GM19324 (cell line): ENCODE results near the gene KMT2E.

Experiments
- ATAC-seq: cut with Tn5 transposase; IDR thresholded peaks from one replicate; pipeline ENCODE4 v1.9.1; 2021; ENCODE audit warnings: mild to moderate bottlenecking, moderate library complexity; ENCODE audit not compliant: unreplicated experiment, low FRiP score

KMT2E gene

DNA sequence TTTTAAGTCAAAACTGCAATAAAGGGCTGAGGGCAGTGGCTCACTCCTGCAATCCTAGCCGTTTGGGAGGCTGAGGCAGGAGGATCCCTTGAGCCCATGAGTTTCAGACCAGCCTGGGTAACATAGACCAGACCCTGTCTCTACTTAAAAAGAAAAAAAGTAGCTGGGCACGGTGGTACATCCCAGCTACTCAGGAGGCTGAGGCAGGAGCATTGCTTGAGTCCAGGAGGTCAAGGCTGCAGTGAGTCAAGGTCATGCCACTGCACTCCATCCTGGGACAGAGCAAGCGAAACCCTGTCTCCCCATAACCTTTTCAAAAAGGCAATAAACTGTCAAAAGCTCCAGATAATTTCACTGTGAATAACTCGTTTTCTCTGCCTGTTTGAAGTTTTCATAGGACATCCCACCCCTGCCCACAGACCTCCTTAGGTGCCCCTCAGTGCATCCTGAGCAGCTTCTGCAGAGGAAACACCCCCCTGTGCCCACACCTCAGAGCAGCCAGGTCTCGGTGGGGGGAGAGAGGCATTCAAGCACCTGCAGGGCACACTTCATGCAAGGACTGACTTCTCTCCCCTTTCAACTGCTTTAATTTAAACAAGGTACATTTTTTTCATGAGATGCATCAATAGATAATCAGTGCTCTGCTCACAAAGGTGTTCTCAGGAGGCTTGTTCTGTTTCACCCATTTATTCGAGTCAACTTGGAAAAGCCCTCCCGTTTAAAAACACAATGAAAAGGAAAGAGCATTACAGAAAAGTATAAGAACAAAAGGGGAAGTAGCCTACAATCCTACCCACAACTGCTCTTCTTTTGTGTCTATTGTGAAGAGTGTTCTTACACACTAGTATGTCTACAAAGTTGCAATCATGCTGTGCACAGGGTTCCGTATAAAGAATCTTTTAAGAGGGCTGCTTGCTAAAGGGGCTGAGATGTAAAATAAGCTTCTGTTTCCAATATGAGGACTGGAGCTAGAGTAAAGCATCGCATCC, 104.9 kb downstream of the KMT2E start:
- ATAC-seq = no peak

DNA sequence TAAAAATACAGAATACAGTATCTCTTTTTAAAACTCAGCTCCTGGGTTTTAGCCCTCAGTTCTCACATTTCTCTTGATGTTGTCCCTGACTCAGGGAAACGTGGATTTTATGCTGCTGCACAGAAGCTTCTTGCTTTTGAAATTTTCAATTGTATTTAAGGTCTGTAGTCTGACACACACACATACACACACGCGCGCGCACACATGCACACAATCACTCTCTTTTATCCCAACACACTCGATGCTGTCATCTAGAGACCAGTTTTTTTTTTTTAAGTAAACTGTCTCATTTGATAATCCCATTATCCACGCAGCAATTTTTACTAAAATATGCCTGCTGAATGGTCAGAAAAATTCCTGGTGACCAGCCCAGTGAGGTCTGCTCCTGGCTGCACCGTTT, 108.6 kb downstream of the KMT2E start:
- ATAC-seq = no peak

DNA sequence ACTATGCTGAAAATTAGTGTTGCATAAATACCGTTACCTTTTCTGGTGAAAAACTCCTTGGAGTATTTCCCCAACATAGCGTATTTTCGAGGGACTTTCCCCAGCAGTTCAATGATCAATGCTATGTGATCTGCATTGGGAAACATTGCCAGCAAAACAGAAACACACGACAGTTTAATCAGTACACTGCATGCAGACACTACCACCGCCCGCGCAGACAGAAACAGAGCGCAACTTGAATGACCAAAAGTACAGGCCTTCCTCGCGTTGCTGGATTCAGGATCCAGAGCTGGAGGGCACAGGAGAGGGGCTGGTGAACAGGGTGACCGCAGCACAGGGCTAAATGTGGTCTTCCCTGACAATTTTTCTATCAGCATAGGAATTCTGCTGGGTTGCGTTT, 111.7 kb downstream of the KMT2E start:
- ATAC-seq = no peak

DNA sequence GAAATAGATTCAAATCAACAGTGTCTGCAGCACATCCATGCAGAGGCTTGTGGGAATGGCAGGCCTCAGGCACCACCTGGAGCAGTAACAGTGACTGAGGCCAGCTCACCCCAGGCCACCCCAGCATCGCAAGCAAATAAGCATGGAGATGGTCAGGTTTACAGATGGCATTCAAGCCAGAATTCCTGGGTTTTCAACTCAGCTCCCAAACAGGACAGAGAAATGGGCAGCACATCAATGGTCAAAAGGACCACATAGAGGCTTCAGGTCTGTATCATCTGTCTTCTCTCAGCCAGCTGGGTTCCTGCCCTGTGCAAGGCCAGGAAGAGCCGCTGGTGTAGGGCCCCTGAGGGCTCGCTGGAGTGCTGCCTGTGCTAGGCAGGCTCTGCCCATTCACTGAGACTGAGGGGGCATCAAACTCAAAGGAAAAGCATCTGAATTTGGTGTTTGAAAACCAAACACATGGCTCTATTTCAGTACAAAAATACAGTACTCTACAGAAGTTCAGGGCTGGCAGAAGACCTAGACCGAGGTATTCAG, 112.5 kb downstream of the KMT2E start:
- no peak for ATAC-seq

DNA sequence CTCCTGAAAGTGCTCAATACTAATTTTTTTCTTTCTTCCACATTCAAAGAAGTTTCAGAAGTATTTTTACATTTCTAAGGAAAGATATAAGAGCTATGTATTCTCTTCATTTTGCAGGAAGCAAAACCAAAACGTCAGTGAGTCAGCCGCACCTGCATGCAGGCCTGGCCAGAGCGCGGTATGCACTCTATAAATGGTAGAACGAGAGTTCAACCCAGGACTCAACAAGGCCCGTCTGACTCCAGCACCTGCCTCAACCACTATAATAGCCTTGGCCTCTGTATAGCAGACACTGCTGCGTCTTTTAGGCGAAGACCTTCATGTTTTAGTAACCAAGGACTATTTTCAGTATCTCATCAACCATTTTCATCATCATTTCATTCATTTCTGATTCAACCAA, 113.2 kb downstream of the KMT2E start:
- no peak for ATAC-seq

DNA sequence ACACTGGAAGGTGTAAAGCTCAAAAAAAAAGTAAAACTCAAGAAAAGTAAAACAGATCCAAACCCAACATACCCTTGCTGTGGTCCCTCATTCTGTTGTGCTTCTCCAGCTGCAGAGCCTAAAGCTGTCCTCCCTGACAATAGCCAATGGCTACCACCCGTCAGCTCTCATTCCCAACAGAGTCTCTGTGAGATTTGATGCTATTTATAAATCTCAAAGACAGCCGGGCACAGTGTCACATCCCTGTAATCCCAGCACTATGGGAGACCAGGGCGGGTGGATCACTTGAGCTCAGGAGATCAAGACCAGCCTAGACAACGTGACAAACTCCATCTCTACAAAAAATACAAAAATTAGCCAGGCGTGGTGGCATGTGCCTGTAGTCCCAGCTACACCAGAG, 116.0 kb downstream of the KMT2E start:
- ATAC-seq = no peak

DNA sequence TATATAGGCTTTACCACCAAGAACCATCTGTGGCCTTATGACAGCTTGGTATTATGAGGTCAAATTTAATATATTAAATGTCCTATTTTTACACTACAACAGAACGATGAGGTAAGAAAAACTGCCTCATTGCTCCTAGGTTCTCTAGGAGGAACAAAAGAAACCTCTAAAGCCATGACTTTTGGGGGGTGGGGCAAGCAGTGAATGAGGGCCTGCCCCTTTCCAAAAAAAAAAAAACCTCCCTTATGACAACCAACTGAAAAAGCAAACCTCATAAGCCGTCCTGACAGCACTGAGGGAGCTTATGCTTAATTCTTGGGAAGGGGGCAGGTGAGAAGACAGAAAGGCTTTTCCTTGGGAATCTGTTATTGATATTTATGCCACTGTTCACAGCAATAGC, 116.6 kb downstream of the KMT2E start:
- no peak for ATAC-seq

DNA sequence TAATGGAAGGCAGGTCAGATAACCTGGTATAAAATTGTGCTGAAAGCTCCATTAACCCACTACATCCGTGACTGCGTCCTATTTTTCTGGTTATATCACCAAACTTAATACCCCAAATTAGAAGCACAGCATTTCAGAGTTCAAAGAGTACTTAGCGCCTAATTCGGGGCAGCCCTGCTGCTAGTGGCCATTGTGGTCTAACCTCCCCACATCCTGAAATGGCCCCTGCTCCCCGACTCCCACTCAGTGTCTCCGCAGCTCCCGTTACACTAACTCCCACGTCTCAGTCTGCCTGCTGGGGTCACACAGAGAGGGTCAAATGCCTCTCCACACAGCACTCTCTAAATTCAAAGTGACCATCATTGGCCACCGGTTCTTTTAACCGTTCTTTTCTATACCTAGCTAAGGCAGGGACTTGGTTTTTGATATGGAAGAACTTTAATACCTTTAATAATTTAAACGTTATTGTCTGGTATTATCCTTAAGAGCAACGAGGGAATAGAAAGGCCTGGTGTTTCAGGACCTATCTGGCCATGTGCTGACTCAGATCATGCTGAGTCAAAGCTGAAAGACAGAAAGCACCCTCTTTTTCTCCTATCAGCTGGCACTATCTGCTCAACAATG, 117.1 kb downstream of the KMT2E start:
- no peak for ATAC-seq

DNA sequence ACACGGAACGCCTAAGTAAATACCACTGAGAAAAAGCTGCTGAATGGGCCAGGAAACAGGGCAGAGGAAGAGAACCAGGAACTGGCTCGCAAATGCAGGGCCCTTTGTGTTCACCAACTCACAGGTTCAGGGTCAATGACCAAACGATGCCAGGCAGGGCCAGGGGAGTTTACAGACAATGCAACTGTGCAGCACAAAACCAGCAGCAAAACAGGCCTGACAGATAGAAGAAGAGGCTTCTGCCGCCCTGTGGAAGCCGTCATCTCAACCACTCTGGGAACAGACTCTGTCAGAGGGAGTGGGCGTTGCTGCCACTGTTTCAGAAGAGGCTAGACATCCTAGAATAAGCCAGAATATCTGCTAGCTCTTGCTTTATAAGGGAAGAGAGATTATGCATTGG, 117.9 kb downstream of the KMT2E start:
- no peak for ATAC-seq

DNA sequence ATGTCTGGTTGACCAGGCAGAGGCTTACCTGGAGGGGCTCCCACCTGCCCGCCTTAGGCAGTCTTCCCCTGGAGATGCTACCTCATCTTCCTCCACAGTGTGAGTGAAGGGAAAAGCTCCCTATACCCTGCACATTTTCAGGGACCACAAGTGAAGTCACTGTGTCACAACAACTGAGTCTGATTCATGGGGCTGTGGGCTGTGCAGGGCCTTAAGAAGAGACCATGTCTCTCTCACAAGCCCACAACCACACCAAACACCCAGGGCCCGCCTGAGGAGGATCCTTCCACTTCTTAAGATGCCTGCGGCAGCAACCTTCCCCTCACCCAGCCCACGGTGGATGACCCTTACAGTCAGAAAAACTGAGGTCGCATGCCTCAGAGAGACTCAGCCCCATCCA, 118.3 kb downstream of the KMT2E start:
- no peak for ATAC-seq

DNA sequence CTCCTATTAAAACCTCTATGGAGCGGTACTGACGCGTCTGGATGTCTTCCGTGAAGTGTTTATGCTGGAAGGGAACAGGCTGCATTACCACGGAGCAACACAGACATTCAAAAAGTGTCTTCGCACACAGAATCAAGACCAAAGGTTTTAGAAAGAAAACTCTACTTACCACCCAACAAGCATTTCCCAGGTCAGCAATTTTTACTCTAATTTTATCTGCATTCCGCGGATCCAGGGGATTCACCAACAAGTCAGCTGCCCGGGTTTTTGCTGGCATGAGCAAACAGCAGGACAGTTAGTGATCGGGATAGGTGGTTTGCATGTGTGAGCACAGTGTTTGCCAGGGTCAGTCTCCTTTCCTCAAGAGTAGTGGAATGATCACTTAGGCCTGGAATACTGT, 118.8 kb downstream of the KMT2E start:
- no peak for ATAC-seq

DNA sequence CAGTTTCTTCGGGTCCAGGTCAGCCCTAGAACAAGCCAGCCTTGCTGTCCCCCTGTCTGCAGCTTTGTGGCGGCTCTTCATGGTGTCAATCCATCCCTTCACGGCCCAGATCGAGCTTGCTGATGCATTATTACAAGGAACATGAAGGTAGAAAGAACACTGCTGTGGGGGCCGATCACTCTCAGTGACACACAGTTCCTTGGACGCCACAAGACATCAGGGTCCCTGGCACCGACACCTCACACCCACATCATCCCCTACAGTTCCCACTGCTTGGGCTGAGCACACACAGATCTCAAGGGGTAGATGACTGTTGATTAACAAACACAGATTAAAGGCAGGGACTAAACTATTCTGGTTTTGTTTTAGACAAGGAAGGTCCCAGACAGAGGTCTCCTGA, 119.4 kb downstream of the KMT2E start:
- ATAC-seq = no peak

DNA sequence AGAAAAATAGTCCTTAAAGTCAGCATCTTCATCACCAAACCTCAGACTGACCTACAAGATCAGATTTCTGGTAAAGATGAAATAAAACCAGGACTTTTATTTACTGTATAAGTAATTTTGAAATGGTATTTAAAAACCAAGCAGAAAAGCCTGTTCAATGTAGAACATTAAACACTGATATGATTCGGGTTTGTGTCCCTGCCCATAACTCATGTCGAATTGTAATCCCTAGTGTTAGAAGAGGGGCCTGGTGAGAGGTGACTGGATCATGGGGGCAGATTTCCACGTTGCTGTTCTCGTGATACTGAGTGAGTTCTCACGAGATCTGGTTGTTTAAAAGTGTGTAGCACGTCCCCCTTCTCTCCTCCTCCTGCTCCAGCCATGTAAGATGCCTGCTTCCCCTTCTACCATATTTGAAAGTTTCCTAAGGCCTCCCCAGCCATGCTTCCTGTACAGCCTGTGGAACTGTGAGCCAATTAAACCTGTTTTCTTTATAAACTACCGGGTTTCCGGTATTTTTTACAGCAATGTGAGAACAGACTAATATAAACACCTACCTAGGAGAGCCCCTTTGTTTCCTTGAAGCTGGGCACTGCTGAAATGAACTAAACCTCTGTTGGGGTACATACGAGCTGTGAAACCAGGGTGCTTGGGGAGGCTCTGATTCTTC, 120.1 kb downstream of the KMT2E start:
- no peak for ATAC-seq

DNA sequence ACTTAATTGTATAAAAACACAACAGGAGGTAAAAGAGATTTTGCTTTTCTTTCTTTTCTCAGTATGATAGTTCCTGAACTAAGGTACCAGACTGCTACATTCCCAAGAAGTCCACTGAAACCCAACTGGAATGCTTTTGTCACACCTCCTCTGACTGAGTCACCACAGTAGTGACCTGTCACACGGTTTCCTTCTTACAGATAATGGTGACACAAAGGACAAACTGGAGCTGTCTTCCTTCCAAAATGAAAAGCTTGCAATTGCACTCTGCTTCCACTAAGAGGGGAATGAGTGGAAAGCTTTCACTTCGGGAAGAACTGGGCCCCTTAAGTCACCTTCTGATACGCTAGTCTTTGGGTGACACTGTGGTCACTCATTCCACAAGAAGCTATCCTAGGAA, 122.2 kb downstream of the KMT2E start:
- no peak for ATAC-seq

DNA sequence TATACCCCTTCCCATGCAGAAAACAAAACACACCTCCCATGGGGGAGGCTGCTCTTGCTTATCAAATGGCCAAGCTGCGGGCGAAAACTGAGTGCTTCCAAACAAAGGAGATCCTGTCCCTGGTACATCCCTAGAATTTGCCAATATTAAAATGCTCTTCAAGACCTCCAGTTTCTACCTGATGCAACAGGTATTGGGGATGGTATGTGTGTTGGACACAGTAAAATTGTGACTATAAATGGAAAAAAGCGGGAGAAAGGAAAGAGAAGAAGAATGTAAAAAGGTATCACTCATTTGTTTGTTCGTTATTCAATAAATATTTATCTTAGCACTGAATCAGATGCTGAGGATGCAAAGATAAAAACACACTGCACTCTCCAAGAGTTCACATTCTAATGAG, 123.9 kb downstream of the KMT2E start:
- ATAC-seq = no peak

DNA sequence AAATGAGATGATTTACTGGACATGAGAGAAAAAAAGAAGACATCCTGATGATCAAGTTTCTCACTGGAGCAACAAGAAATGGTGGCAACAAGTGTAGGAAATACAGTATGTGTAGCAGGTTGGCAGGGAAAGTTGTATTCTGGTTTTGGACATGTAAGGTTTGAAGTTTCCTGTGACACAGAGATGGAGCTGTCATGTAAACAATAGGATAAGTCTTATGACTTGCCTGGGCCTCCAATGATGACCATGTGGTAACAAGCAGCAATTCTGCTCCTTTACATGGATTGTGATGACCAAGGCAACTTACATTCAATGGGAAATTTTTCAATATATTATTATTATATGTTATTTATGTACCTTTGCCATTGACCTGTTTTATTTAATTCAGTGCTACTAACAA, 125.4 kb downstream of the KMT2E start:
- no peak for ATAC-seq

DNA sequence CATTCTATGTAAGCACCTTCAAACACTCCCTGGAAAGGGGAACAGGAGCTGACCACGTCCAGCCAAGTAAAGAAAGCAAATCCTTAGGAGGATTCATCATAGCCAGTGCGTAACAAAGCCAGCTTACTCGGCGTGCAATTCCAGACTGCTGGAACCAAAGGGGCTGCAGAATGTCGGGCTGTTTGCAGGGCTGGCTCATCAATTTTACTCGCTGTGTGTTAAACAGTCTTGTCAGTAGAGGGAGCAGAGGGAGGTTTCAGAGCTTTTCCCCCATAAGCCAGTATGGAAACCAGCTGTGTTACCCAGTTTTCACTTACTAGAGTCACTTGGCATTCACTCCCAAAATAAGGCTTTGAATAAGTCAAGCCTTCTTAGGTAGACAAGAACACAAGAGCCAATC, 127.1 kb downstream of the KMT2E start:
- ATAC-seq = no peak

DNA sequence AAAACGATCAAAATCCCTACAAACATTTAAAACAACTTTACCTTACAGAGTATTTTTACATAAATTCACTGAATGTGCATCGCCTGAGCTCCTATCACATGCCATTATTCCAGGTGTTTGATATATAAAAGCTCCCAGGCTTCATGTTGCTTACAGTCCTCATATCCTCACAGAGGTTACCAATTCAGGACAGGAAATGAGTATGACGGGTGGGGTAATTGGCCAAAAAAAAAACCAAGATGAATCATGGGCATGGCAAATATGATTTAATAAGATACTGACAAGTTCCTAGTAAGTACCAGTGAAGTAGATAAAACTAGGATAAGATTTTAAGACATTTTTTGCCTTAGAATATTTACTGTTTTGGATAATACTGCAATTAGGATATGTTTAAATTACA, 135.8 kb downstream of the KMT2E start:
- ATAC-seq = no peak

DNA sequence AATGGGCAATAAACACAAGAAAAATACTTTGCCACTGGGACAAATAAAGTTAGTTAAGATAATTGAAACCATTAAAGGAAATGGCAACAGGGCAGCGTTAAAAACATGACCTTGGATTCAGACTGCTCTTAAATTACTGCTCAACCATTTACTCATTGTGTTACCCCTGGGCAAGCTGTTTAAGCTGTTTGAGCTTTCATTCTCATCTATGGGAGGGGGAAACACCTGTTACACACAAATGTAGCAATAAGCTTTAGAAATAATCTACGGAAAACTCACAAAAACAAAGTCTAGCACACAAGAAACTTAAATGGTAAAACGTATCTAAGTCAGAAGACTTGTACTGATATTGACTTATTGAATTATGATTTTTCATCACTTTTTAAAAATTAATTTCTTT, 137.1 kb downstream of the KMT2E start:
- ATAC-seq = no peak

DNA sequence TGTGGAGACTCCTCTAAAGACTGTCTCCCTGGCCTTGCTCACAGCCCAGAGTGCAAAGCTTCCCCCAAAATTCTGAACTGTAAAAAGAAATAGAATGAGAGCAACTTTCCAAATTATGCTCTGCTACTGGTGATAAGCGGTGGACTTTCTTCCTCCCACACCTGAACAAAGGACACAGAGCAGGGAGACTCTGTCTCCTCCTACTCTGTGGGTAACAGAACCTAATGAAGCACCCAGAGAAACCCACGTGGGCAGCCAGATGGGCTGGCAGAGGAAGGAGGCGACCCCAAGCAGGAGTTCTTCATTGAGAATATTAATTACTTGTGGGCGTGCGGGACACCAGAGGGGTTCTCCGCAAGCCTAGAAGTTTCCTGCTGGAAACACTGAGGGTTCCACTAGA, 139.5 kb downstream of the KMT2E start:
- no peak for ATAC-seq

DNA sequence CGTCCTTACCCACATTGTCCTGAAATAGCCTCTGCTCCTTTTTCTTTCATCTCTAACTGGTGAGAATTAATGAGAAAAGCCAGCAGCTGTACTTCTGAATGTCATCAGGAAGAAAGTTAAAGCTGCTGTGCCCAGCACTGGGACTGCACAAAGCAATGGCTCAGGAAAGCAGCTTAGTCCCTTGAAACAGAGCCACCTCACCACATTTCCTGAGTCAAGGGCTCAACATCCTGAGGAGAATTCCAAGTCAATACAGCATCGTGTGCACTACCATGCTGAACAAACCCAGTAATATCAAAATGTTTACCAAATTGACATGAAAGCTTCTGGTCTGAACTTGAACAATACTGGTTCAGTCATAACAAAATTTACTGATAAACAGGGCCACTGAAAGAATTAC, 140.1 kb downstream of the KMT2E start:
- ATAC-seq = no peak
